K562 (cell line): ENCODE results near the gene VARS1. TPM values are rescaled to one million over a fixed set of nuclear protein-coding genes. Genes with fewer than 3 reads are reported as not detected.

ENCODE experiments used
- ATAC-seq: fragments of 200-7000 bp; cut with Tn5 transposase; 3 replicates; pipeline ENCODE4 v1.9.1; 2020; ENCODE audit warnings: moderate library complexity
- BruUV-seq: library from RNA; stranded (reverse); fragments of 400-500 nt; replicated peaks from 2 replicates; lab custom pipeline; 2021; lab: Mats Ljungman, UMichigan
- CTCF ChIA-PET: fragments of 300-600 bp; formaldehyde crosslinking; extraction: SDS; loops from one replicate; lab custom pipeline; 2021; ENCODE audit warnings: low intra/inter-chr PET ratio; lab: Yijun Ruan, JAX
- POLR2A ChIA-PET: fragments of 300-600, 350-650 bp; sonication (Branson Sonifier 250); formaldehyde crosslinking; extraction: SDS; loops from one replicate; lab custom pipeline; 2021; ENCODE audit warnings: antibody characterized with exemption, inconsistent platforms; lab: Yijun Ruan, JAX
- DNase-seq, 4 experiments: peaks; one replicate each; pipeline versions ENCODE4 v3.0.0 to v3.0.0-alpha.2; 2011 to 2018; ENCODE audit warnings: low spot score in 3 of 4, mixed read lengths in 3 of 4; ENCODE audit errors: extremely low read depth in 1 of 4
- FAIRE-seq: peaks from 2 replicates; lab custom pipeline; 2011; peaks lifted over from hg19 to GRCh38; lab: Jason Lieb, UNC
- H2AFZ ChIP-seq: 2 replicates; pipeline ENCODE4 v1.6.0; 2011; ENCODE audit warnings: low read depth, low read length, control low read depth, inconsistent platforms
- H3K27ac ChIP-seq: fragments of 200-600 bp; 3 replicates; pipeline ENCODE4 v1.8.0; 2011; ENCODE audit warnings: low read depth, mild to moderate bottlenecking, control low read depth, inconsistent platforms, low read length, moderate library complexity, mixed read lengths; ENCODE audit errors: extremely low read depth
- H3K27me3 ChIP-seq, 2 experiments: fragments of 300-600 bp in 1 of 2; 2 replicates in 1 of 2; 3 replicates in 1 of 2; pipeline versions ENCODE4 v1.6.0 to v1.8.0; 2011; ENCODE audit warnings: inconsistent platforms in 2 of 2, low read length in 2 of 2, mild to moderate bottlenecking in 1 of 2, mixed read lengths in 1 of 2, moderate library complexity in 1 of 2; ENCODE audit not compliant: control insufficient read depth in 2 of 2, insufficient read depth in 2 of 2
- H3K36me3 ChIP-seq: fragments of 300-600 bp; 3 replicates; pipeline ENCODE4 v1.8.0; 2011; ENCODE audit warnings: mild to moderate bottlenecking, low read length, inconsistent platforms; ENCODE audit not compliant: control insufficient read depth, insufficient read depth
- H3K4me1 ChIP-seq, 2 experiments: fragments of 200-600 bp in 1 of 2; replicated peaks in 1 of 2; 2 replicates in 1 of 2; 3 replicates in 1 of 2; pipeline versions ENCODE4 v1.5.1 to v1.8.0; 2011; ENCODE audit warnings: inconsistent platforms in 2 of 2, low read length in 2 of 2, mild to moderate bottlenecking in 1 of 2, mixed read lengths in 1 of 2, moderate library complexity in 1 of 2; ENCODE audit not compliant: control insufficient read depth in 2 of 2, insufficient read depth in 2 of 2
- H3K4me2 ChIP-seq: 2 replicates; pipeline ENCODE4 v1.6.1; 2011; ENCODE audit warnings: low read length, control low read depth, inconsistent platforms, mixed read lengths; ENCODE audit not compliant: insufficient read depth
- H3K4me3 ChIP-seq: fragments of 200-600 bp; sonication (generic), shearing (Covaris generic); 2 replicates; pipeline ENCODE4 v1.5.1; 2016; ENCODE audit warnings: control low read depth, inconsistent platforms
- H3K79me2 ChIP-seq: fragments of 200-600 bp; 3 replicates; pipeline ENCODE4 v1.8.0; 2011; ENCODE audit warnings: low read length, inconsistent platforms; ENCODE audit not compliant: control insufficient read depth, insufficient read depth
- H3K9ac ChIP-seq, 2 experiments: 2 replicates each; pipeline versions ENCODE4 v1.6.0 to v1.6.1; 2011; ENCODE audit warnings: low read depth in 2 of 2, low read length in 2 of 2, control low read depth in 1 of 2, inconsistent platforms in 1 of 2, mild to moderate bottlenecking in 1 of 2, mixed read lengths in 1 of 2; ENCODE audit not compliant: insufficient read depth in 1 of 2
- H3K9me1 ChIP-seq: one replicate; pipeline ENCODE4 v1.6.0; 2011; ENCODE audit warnings: inconsistent platforms, mild to moderate bottlenecking, low read length, moderate library complexity; ENCODE audit not compliant: control insufficient read depth, insufficient read depth
- H3K9me3 ChIP-seq: replicated peaks from 2 replicates; pipeline ENCODE4 v1.5.1; 2011; ENCODE audit warnings: low read depth, low read length, inconsistent platforms; ENCODE audit not compliant: control insufficient read depth, insufficient read depth
- H4K20me1 ChIP-seq: replicated peaks from 2 replicates; pipeline ENCODE4 v1.6.1; 2011; ENCODE audit warnings: low read length, inconsistent platforms, mixed read lengths; ENCODE audit not compliant: control insufficient read depth, insufficient read depth
- HNRNPH1 ChIP-seq: fragments of 200-400 bp; formaldehyde crosslinking; optimal IDR thresholded peaks from 2 replicates; pipeline ENCODE3; 2017; ENCODE audit warnings: low read depth, mild to moderate bottlenecking, low read length, moderate library complexity
- MTA3 ChIP-seq: fragments of 450-650 bp; formaldehyde crosslinking; IDR thresholded peaks from 2 replicates; pipeline ENCODE4 v1.6.1; 2017; ENCODE audit warnings: mild to moderate bottlenecking, borderline replicate concordance
- NCOA6 ChIP-seq: fragments of 450-650 bp; IDR thresholded peaks from 2 replicates; pipeline ENCODE4 v1.6.1; 2017; ENCODE audit warnings: mild to moderate bottlenecking
- TEAD2 ChIP-seq: fragments of 450-650 bp; IDR thresholded peaks from 2 replicates; pipeline ENCODE4 v1.6.1; 2016; ENCODE audit warnings: missing genetic modification characterization, control low read depth, missing compliant biosample characterization
- ZKSCAN8 ChIP-seq: fragments of 200-800 bp; sonication (Bioruptor generic); IDR thresholded peaks from 2 replicates; pipeline ENCODE4 v1.6.1; 2016; ENCODE audit warnings: missing genetic modification characterization, missing compliant biosample characterization
- ZNF263 ChIP-seq: sonication (generic); formaldehyde crosslinking; IDR thresholded peaks from 2 replicates; pipeline ENCODE4 v1.8.0; 2022; ENCODE audit warnings: mild to moderate bottlenecking, missing genetic modification reagents, borderline replicate concordance
- ZNF3 ChIP-seq: fragments of 250-450 bp; sonication (Bioruptor Pico); IDR thresholded peaks from 2 replicates; pipeline ENCODE4 v1.5.0; 2021; ENCODE audit warnings: mild to moderate bottlenecking, moderate library complexity
- WGBS: fragments of 100-300 bp; shearing (Covaris generic); methylation state at CpG from one replicate; pipeline ENCODE4 v1.1.6; 2016; ENCODE audit warnings: low coverage, mixed read lengths; ENCODE audit not compliant: insufficient coverage; ENCODE audit errors: missing lambda C conversion rate; 5-methylcytosine and 5-hydroxymethylcytosine counted together
- in situ Hi-C: fragments of 300-500 bp; cut with MboI; formaldehyde crosslinking; loops from 4 replicates; pipeline ENCODE4 v1.15.0; 2018; ENCODE audit warnings: inconsistent platforms, mixed read lengths
- intact Hi-C: fragments of 100-400 bp; cut with micrococcal nuclease; formaldehyde crosslinking; loops from 2 replicates; pipeline ENCODE4 v1.14.2; 2022
- polyA plus RNA-seq, 8 experiments: library from polyadenylated mRNA; depleted of rRNA in 4 of 8; stranded (reverse) in 5 of 8; unstranded in 3 of 8; fragments of >200 nt; fragmentation: Nextera tagmentation in 2 of 8; fragmentation: Illumina TruSeq in 1 of 8; extraction: Ambion mirVana in 2 of 8; extraction: Trizol in 1 of 8; gene quantifications; 2 replicates each; pipeline versions ENCODE4 v1.2.1 to v1.2.3, GENCODE V29; 2011 to 2014; ENCODE audit warnings: inconsistent platforms in 1 of 8, missing spikeins in 1 of 8
- total RNA-seq, 7 experiments: library from RNA; depleted of rRNA in 6 of 7; stranded (reverse); fragments of >200 nt in 6 of 7; fragmentation: Illumina TruSeq in 2 of 7; extraction: Trizol in 2 of 7; gene quantifications; 2 replicates each; pipeline versions ENCODE4 v1.2.1 to v1.2.3, GENCODE V29; 2011 to 2021; ENCODE audit warnings: low replicate concordance in 1 of 7
- TF ChIP-seq, protein P1 (sequence below), 2 experiments: IDR thresholded peaks in 1 of 2; conservative IDR thresholded peaks in 1 of 2; 2 replicates each; pipeline ENCODE4 v1.6.1; 2016; ENCODE audit warnings: low read depth in 2 of 2, mild to moderate bottlenecking in 1 of 2, missing compliant biosample characterization in 1 of 2, missing genetic modification characterization in 1 of 2, moderate library complexity in 1 of 2
- TF ChIP-seq, protein P2 (sequence below): sonication (generic); formaldehyde crosslinking; IDR thresholded peaks from 2 replicates; pipeline ENCODE4 v1.8.0; 2023; ENCODE audit warnings: mild to moderate bottlenecking, missing genetic modification reagents
- TF ChIP-seq, protein P3 (sequence below): fragments of 450-650 bp; formaldehyde crosslinking; IDR thresholded peaks from 2 replicates; pipeline ENCODE4 v1.4.0; 2020; ENCODE audit warnings: mild to moderate bottlenecking, moderate library complexity

VARS1 gene
- total and polyA plus RNA-seq, 9 of the 15 experiments (the other 6 are each of a cell fraction or from before 2014, with no cell fraction given): 2.9 to 488 (median 130) TPM

- Histone ChIP-seq H3K4me3 (no peak overlapping the region), H3K36me3 (no peaks in the 10 kb centered on the region), H4K20me1 (no peaks in the 10 kb centered on the region), H3K27me3 (no peaks in the 10 kb centered on the region), H3K9ac (peak overlapping the region in 1 of 2 experiments; percentile 32; a peak in 1 of 4 replicates), H3K4me2 (no peak overlapping the region), H3K9me3 (no peaks in the 10 kb centered on the region), H3K79me2 (peaks cover 17% of the 10 kb centered on the region), H3K4me1 (peaks cover 22 to 35% of the 10 kb centered on the region in 2 experiments), H3K27ac (no peak overlapping the region), H2AFZ (no peak overlapping the region), H3K9me1 (no peaks in the 10 kb centered on the region)
- intact Hi-C loops: no loop called here
- ChIA-PET CTCF (no interaction called here), POLR2A (interaction anchor here (0.6 to 4.5 kb wide), 5 partner anchors 13 to 183 kb away, joined by 3 to 93 read pairs (median 6); partner anchors contain the start of gene HSPA1B)
- BruUV-seq: no TSS peak
- ATAC-seq (no peak), FAIRE-seq (no peak), DNase-seq (no peak)
- in situ Hi-C loops: no loop called here
- 85% methylated on average over 12 of the region's 12 CpGs for WGBS
- TF ChIP-seq MTA3 (no peak), ZNF263 (CRISPR knock-in tag) (no peak), NCOA6 (no peak), HNRNPH1 (no peak), TEAD2 (no peak), ZNF3 (no peak), ZKSCAN8 (CRISPR knock-in tag) (no peak)
- TF ChIP-seq, protein P1, sequence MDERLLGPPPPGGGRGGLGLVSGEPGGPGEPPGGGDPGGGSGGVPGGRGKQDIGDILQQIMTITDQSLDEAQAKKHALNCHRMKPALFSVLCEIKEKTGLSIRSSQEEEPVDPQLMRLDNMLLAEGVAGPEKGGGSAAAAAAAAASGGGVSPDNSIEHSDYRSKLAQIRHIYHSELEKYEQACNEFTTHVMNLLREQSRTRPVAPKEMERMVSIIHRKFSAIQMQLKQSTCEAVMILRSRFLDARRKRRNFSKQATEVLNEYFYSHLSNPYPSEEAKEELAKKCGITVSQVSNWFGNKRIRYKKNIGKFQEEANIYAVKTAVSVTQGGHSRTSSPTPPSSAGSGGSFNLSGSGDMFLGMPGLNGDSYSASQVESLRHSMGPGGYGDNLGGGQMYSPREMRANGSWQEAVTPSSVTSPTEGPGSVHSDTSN (CRISPR knock-in tag; IDR thresholded peaks at IDR 0.05; ENCODE audit: low read depth): no peak
- TF ChIP-seq, protein P1 (tag; conservative IDR thresholded peaks at IDR 0.05; ENCODE audit: low read depth): no peak
- TF ChIP-seq, protein P2, sequence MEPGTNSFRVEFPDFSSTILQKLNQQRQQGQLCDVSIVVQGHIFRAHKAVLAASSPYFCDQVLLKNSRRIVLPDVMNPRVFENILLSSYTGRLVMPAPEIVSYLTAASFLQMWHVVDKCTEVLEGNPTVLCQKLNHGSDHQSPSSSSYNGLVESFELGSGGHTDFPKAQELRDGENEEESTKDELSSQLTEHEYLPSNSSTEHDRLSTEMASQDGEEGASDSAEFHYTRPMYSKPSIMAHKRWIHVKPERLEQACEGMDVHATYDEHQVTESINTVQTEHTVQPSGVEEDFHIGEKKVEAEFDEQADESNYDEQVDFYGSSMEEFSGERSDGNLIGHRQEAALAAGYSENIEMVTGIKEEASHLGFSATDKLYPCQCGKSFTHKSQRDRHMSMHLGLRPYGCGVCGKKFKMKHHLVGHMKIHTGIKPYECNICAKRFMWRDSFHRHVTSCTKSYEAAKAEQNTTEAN (CRISPR knock-in tag): no peak
- TF ChIP-seq, protein P3, sequence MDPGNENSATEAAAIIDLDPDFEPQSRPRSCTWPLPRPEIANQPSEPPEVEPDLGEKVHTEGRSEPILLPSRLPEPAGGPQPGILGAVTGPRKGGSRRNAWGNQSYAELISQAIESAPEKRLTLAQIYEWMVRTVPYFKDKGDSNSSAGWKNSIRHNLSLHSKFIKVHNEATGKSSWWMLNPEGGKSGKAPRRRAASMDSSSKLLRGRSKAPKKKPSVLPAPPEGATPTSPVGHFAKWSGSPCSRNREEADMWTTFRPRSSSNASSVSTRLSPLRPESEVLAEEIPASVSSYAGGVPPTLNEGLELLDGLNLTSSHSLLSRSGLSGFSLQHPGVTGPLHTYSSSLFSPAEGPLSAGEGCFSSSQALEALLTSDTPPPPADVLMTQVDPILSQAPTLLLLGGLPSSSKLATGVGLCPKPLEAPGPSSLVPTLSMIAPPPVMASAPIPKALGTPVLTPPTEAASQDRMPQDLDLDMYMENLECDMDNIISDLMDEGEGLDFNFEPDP (CRISPR knock-in tag): no peak
These were observed 16.1 kb upstream of the VARS1 start for GRCh38 chr6:31811645-31812044.
